Subcutaneous adipose tissue (tissue), 4 donors: ENCODE measurements around the gene WDR59. TPM values are rescaled to one million over a fixed set of nuclear protein-coding genes. Genes with fewer than 3 reads are reported as not detected.

Experiments
- total RNA-seq, 4 donors: library from RNA; depleted of rRNA; stranded (reverse); fragments of >200 nt; gene quantifications; one replicate each; pipeline ENCODE4 v1.1.0, GENCODE V29; 2016
- TF ChIP-seq, protein P1 (sequence below): fragments of 450-650 bp; IDR thresholded peaks from one replicate; pipeline ENCODE4 v1.5.1; 2016; ENCODE audit warnings: low read depth, mild to moderate bottlenecking, control low read depth, antibody characterized with exemption, moderate library complexity

WDR59 gene
- total RNA-seq, 4 donors from 2014 or later: 20.5 to 33.2 (median 25.6) TPM

DNA sequence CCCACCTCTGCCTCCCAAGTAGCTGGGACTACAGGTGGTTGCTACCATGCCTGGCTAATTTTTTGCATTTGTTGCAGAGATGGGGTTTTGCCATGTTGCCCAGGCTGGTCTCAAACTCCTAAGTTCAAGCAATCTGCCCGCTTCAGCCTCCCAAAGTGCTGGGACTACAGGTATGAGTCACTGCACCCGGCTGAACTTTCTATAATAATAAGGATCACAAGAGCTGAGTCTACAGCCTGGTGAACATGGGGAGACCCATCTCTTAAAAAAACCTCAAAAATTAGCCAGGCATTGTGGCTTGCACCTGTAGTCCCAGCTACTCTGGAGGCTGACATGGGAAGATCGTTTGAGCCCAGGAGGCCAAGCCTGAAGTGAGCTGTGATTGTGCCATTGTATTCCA, 53.5 kb downstream of the WDR59 start:
- TF ChIP-seq, protein P1, sequence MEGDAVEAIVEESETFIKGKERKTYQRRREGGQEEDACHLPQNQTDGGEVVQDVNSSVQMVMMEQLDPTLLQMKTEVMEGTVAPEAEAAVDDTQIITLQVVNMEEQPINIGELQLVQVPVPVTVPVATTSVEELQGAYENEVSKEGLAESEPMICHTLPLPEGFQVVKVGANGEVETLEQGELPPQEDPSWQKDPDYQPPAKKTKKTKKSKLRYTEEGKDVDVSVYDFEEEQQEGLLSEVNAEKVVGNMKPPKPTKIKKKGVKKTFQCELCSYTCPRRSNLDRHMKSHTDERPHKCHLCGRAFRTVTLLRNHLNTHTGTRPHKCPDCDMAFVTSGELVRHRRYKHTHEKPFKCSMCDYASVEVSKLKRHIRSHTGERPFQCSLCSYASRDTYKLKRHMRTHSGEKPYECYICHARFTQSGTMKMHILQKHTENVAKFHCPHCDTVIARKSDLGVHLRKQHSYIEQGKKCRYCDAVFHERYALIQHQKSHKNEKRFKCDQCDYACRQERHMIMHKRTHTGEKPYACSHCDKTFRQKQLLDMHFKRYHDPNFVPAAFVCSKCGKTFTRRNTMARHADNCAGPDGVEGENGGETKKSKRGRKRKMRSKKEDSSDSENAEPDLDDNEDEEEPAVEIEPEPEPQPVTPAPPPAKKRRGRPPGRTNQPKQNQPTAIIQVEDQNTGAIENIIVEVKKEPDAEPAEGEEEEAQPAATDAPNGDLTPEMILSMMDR: no peak

DNA sequence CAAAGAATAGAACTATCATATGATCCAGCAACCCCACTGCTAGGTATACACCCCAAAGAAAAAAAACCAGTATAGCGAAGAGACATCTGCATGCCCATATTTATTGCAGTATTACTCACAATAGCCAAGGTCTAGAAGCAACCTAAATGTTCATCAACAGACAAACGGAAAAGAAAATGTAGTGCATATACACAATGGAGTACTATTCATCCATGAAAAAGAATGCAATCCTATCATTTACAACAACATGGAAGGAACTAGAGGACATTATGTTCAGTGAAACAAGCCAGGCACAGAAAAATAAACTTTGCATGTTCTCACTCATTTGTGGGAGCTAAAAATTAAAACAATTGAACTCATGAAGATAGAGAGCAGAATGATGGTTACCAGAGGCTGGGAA, 55.3 kb downstream of the WDR59 start:
- TF ChIP-seq, protein P1: no peak

DNA sequence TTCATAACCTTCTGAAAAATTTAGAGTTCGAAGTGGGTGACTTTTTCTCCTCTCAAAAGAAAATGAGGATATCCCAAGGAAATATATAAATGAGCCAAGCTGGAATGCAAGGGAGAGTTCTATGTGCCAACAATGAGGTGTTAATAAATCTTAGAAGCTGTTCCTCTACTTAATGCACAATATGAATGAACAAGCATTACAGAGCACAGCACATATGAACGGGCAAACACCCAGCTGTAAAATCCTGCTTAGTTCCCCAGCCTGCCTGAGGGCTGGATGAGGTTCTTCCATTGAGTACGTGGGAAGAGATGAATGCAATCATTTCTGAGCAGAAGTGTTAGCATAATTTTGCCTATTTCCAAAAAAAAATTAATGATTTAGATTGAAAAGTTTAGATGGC, 58.1 kb downstream of the WDR59 start:
- TF ChIP-seq, protein P1: no peak

DNA sequence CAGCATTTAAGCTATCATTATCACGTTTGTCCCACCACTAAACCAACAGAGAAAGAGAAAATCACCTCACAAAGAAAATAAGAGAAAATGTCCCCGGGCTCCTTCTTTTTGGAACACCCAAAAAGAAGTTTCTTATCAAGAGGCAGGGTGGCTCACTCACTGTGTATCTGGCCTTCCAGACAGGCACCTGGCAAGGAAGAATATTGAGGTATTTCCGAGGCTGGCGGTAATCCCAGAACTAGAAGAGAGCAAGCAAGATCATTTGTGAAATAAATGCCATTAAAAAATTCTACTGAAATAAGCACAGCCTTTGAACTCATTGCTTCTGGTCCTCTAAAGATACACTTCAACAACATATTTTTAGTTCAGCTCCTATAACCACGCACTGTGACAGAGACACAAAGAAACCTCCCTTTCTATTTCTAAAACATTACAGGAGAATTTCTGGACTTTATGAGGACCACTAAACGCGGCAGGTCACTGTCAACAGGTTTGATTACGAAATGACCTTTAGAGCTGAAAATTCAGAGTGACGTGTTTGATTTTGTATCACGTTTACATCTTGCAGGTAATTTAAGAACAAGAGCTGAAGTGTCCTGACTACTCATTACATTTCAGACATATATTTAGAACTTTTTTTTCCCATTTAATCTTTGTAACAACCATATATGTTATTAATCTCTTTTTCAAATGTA, 61.0 kb downstream of the WDR59 start:
- TF ChIP-seq, protein P1: no peak

DNA sequence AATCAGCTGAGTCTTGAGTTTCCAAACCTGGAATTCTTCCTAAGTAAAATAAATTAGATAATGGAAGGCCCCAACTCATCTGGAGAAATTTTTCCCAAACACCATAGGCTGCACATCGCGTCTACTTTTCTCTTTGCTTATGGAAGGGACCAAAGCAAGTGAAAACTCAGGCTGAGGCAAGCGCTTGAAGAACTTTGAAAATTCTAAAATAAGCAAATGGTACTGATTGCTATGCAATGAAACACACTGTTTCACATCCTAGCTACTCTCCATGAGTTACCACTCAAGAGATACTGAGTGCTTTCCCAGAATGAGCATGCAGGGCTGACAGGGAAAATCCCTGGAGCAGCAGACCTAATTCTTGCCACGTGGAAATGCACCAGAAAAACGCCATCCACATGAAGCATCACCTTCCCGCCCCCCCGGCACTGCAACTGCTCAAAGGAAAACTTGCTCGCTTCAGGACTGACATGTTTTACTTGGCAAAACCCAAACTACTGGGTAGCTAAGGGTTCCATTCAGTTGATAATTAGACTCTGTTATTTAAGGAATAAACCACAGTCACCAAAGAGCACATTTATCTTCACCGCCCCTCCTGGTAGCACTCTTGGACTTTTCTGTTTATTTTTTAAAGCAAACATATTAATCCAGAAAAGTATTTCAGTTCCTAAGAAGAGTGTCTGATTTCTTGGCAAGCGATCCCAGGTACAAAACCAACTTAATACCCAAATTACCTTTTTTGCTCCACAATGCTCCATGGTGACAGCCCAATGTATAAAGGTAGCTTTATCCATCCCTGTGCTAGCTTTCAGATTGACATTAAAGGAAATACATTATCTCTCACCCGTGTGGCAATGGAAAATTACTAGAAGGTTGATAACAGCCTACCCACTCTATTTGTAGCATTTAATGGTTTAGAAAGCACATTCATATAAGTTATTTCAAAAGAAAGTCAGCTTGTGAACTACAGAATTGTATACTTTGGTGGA, 62.5 kb downstream of the WDR59 start:
- TF ChIP-seq, protein P1: no peak

DNA sequence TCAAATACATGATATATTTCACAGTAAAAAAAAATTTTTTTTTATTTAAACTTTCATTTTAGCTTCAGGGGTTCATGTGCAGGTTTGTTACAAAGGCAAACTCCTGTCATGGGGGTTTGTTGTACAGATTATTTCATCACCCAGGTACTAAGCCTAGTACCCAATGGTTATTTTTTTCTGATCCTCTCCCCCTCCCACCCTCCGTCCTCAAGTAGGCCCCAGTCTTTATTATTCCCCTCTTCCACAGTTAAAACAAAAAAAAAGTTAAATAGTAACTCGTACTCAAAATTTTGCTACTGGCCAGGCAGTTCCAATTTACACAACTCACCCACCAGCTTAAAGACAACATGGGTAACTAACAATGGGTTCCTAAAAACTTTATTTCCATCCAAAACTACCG, 63.9 kb downstream of the WDR59 start:
- TF ChIP-seq, protein P1: no peak

DNA sequence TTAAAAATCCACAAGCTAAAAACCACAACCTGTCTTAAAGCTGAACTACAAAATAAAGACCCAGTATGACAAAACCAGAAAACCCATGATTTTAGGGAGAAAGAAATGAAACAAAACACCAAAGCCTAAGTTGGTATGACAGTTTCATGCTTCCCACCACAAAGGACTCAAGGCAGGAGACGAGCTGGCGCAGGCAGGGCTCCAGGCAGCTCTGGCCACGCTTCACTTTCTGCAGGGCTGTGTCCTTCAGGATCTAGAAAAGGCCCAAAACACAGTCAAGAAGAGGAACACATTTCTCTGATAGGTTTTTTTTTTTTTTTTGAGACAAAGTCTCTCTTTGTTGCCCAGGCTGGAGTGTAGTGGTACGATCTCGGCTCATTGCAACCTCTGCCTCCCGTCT, 75.3 kb downstream of the WDR59 start:
- TF ChIP-seq, protein P1: no peak
